MM.1S (cell line): ENCODE data around the gene BEX3.

Source experiments
- DNase-seq: peaks from one replicate; pipeline ENCODE4 v3.0.0-alpha.2; 2015
- H2AFZ ChIP-seq: fragments of 300-600 bp; sonication (generic); 2 replicates; pipeline ENCODE4 v1.6.0; 2016; ENCODE audit warnings: antibody characterized with exemption, low read length
- H3F3A ChIP-seq: fragments of 300-600 bp; sonication (generic); 2 replicates; pipeline ENCODE4 v1.6.1; 2016; ENCODE audit warnings: mild to moderate bottlenecking, antibody characterized with exemption, low read length, moderate library complexity, mixed read lengths; ENCODE audit not compliant: insufficient read depth
- H3K27ac ChIP-seq: fragments of 300-600 bp; sonication (generic); 2 replicates; pipeline ENCODE4 v1.5.1; 2016; ENCODE audit warnings: mild to moderate bottlenecking, low read length
- H3K27me3 ChIP-seq: fragments of 300-600 bp; sonication (generic); replicated peaks from 2 replicates; pipeline ENCODE4 v1.6.0; 2016; ENCODE audit warnings: low read length; ENCODE audit not compliant: insufficient read depth
- H3K36me3 ChIP-seq: fragments of 300-600 bp; sonication (generic); replicated peaks from 2 replicates; pipeline ENCODE4 v1.6.1; 2016; ENCODE audit warnings: mild to moderate bottlenecking, low read length, mixed read lengths; ENCODE audit not compliant: insufficient read depth
- H3K4me1 ChIP-seq: fragments of 300-600 bp; sonication (generic); 2 replicates; pipeline ENCODE4 v1.6.1; 2016; ENCODE audit warnings: low read length, mixed read lengths
- H3K4me2 ChIP-seq: fragments of 300-600 bp; sonication (generic); 2 replicates; pipeline ENCODE4 v1.6.0; 2016; ENCODE audit warnings: low read depth, low read length
- H3K4me3 ChIP-seq: fragments of 300-600 bp; sonication (generic); 2 replicates; pipeline ENCODE4 v1.5.1; 2016; ENCODE audit warnings: low read length, mixed read lengths
- H3K79me2 ChIP-seq: fragments of 300-600 bp; sonication (generic); 2 replicates; pipeline ENCODE4 v1.6.1; 2016; ENCODE audit warnings: mixed run types, low read length, mixed read lengths
- H3K9ac ChIP-seq: fragments of 300-600 bp; sonication (generic); 2 replicates; pipeline ENCODE4 v1.6.1; 2016; ENCODE audit warnings: low read length, mixed read lengths
- H3K9me2 ChIP-seq: fragments of 300-600 bp; sonication (generic); replicated peaks from 2 replicates; pipeline ENCODE4 v1.6.1; 2016; ENCODE audit warnings: mild to moderate bottlenecking, low read length, mixed read lengths; ENCODE audit not compliant: insufficient read depth
- H3K9me3 ChIP-seq: fragments of 300-600 bp; sonication (generic); replicated peaks from 2 replicates; pipeline ENCODE4 v1.6.1; 2016; ENCODE audit warnings: mild to moderate bottlenecking, low read length, mixed read lengths; ENCODE audit not compliant: insufficient read depth
- H4K20me1 ChIP-seq: fragments of 300-600 bp; sonication (generic); 2 replicates; pipeline ENCODE4 v1.6.1; 2016; ENCODE audit warnings: mild to moderate bottlenecking, low read length, moderate library complexity, mixed read lengths; ENCODE audit not compliant: insufficient read depth
- CTCF ChIP-seq: fragments of 300-600 bp; sonication (generic); IDR thresholded peaks from 2 replicates; pipeline ENCODE4 v1.5.1; 2016; ENCODE audit warnings: antibody characterized with exemption, low read length, mixed read lengths
- EZH2 ChIP-seq: fragments of 300-600 bp; sonication (generic); optimal IDR thresholded peaks from 2 replicates; pipeline ENCODE3; 2017; ENCODE audit warnings: low read depth, mild to moderate bottlenecking, antibody characterized with exemption, low read length, mixed read lengths
- EZH2phosphoT487 ChIP-seq: fragments of 300-600 bp; sonication (generic); IDR thresholded peaks from 2 replicates; pipeline ENCODE4 v1.6.1; 2018; ENCODE audit warnings: antibody characterized with exemption, low read length

The BEX3 gene

GRCh38 chrX:103361798-103362197 lies 14.5 kb upstream of the BEX3 start:
- Histone ChIP-seq H3K27ac (no peak overlapping the region), H3K36me3 (no peaks in the 10 kb centered on the region), H3K9me2 (no peaks in the 10 kb centered on the region), H3F3A (no peaks in the 10 kb centered on the region), H3K9me3 (no peaks in the 10 kb centered on the region), H4K20me1 (no peaks in the 10 kb centered on the region), H3K4me2 (no peak overlapping the region), H3K9ac (no peak overlapping the region), H3K4me1 (no peaks in the 10 kb centered on the region), H3K79me2 (no peaks in the 10 kb centered on the region), H3K27me3 (no peaks in the 10 kb centered on the region), H3K4me3 (no peak overlapping the region), H2AFZ (no peak overlapping the region)
- no peak for TF ChIP-seq EZH2
- DNase-seq = no peak

- no peak overlapping the region for H2AFZ ChIP-seq
- no peaks in the 10 kb centered on the region for H3K36me3 ChIP-seq
- no peaks in the 10 kb centered on the region for H3K79me2 ChIP-seq
- H3K4me1 ChIP-seq = no peaks in the 10 kb centered on the region
- no peak overlapping the region for H3K27ac ChIP-seq
- H3K4me3 ChIP-seq = no peak overlapping the region
- no peaks in the 10 kb centered on the region for H3K9me3 ChIP-seq
- no peak for TF ChIP-seq EZH2
- TF ChIP-seq EZH2phosphoT487 = no peak
- TF ChIP-seq CTCF = no peak
- H3K4me2 ChIP-seq = no peak overlapping the region
- no peaks in the 10 kb centered on the region for H3K27me3 ChIP-seq
- no peaks in the 10 kb centered on the region for H4K20me1 ChIP-seq
- no peak overlapping the region for H3K9ac ChIP-seq
- H3K9me2 ChIP-seq = no peaks in the 10 kb centered on the region
- DNase-seq = no peak
- no peaks in the 10 kb centered on the region for H3F3A ChIP-seq
Measured at GRCh38 chrX:103362474-103362873, 13.9 kb upstream of the BEX3 start.

- Histone ChIP-seq H4K20me1 (no peaks in the 10 kb centered on the region), H3K4me3 (no peak overlapping the region), H3F3A (no peaks in the 10 kb centered on the region), H3K27ac (no peak overlapping the region), H3K9me2 (no peaks in the 10 kb centered on the region), H3K4me2 (no peak overlapping the region), H3K36me3 (no peaks in the 10 kb centered on the region), H3K4me1 (no peaks in the 10 kb centered on the region), H3K79me2 (no peaks in the 10 kb centered on the region), H2AFZ (no peak overlapping the region), H3K9me3 (no peaks in the 10 kb centered on the region), H3K9ac (no peak overlapping the region), H3K27me3 (no peaks in the 10 kb centered on the region)
- no peak for DNase-seq
- TF ChIP-seq EZH2 (no peak), CTCF (no peak), EZH2phosphoT487 (no peak)
Measured at GRCh38 chrX:103363046-103363445, 13.3 kb upstream of the BEX3 start.

DNA sequence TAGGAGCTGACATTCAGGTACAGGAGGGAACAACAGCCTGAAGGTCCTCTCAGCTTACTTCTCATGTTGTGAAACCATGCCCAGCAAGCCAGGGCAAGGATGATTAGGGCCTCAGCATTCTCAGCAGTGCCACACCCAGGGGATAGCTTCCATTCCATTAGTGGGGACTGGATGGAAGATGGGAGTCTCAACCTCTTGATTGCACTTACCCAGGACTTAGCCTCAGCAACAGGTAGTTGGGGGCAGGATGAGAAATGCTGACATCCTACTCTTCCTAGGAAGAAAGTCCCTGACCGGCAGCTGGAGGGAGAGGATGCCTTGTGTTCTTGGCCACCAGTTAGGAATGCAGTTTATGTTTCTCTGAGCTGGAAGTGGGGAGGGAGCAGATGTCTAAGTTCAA lies 8.8 kb upstream of the BEX3 start:
- Histone ChIP-seq H3K27me3 (no peaks in the 10 kb centered on the region), H3K9me2 (no peaks in the 10 kb centered on the region), H3K9me3 (no peaks in the 10 kb centered on the region), H3K9ac (no peak overlapping the region), H3F3A (no peaks in the 10 kb centered on the region), H4K20me1 (no peaks in the 10 kb centered on the region), H3K27ac (no peak overlapping the region), H3K4me2 (no peak overlapping the region), H3K36me3 (no peaks in the 10 kb centered on the region), H3K4me1 (no peaks in the 10 kb centered on the region), H2AFZ (no peak overlapping the region), H3K4me3 (no peak overlapping the region), H3K79me2 (no peaks in the 10 kb centered on the region)
- TF ChIP-seq CTCF = no peak
- TF ChIP-seq EZH2 = no peak
- TF ChIP-seq EZH2phosphoT487 = no peak
- no peak for DNase-seq
